Calu3 (cell line): ENCODE data around the gene MYOF. TPM values are rescaled to one million over a fixed set of nuclear protein-coding genes. Genes with fewer than 3 reads are reported as not detected.

ENCODE experiments used
- BruUV-seq: library from RNA; stranded (reverse); fragments of 400-500 nt; replicated peaks from 2 replicates; lab custom pipeline; 2021; lab: Mats Ljungman, UMichigan
- CTCF ChIA-PET: fragments of 300-600 bp; sonication (Branson Sonifier 250); formaldehyde crosslinking; loops from one replicate; lab custom pipeline; 2022; ENCODE audit warnings: antibody characterized with exemption; lab: Charles Lee
- DNase-seq: peaks from one replicate; pipeline ENCODE4 v3.0.0; 2022
- H3K27ac Mint-ChIP-seq: one replicate; pipeline ENCODE4 v1.8.0; 2022; ENCODE audit warnings: mixed read lengths; ENCODE audit not compliant: unreplicated experiment
- H3K27me3 Mint-ChIP-seq: one replicate; pipeline ENCODE4 v1.8.0; 2022; ENCODE audit warnings: mixed read lengths; ENCODE audit not compliant: unreplicated experiment
- H3K36me3 Mint-ChIP-seq: one replicate; pipeline ENCODE4 v1.8.0; 2022; ENCODE audit warnings: mild to moderate bottlenecking, moderate library complexity, mixed read lengths; ENCODE audit not compliant: insufficient read depth, unreplicated experiment
- H3K4me1 Mint-ChIP-seq: one replicate; pipeline ENCODE4 v1.8.0; 2022; ENCODE audit warnings: mild to moderate bottlenecking, low read depth, mixed read lengths; ENCODE audit not compliant: unreplicated experiment
- H3K4me3 Mint-ChIP-seq: one replicate; pipeline ENCODE4 v1.8.0; 2022; ENCODE audit warnings: mild to moderate bottlenecking, low read depth, moderate library complexity, mixed read lengths; ENCODE audit not compliant: unreplicated experiment
- H3K9me3 Mint-ChIP-seq: one replicate; pipeline ENCODE4 v1.8.0; 2022; ENCODE audit warnings: low read depth, mixed read lengths; ENCODE audit not compliant: unreplicated experiment
- CTCF ChIP-seq: fragments of 200-600 bp; IDR thresholded peaks from one replicate; pipeline ENCODE4 v1.8.0; 2022; ENCODE audit warnings: antibody characterized with exemption; ENCODE audit not compliant: unreplicated experiment
- intact Hi-C: fragments of 100-400 bp; cut with micrococcal nuclease; formaldehyde crosslinking; loops from one replicate; pipeline ENCODE4 v1.10.0; 2022; ENCODE audit not compliant: unreplicated experiment
- total RNA-seq: library from RNA; stranded (reverse); gene quantifications from 2 replicates; pipeline ENCODE4 v1.2.3, GENCODE V29; 2022

MYOF gene
- total RNA-seq, 1 experiment from 2014 or later: 474 TPM

GRCh38 chr10:93461109-93461806, 20.9 kb downstream of the MYOF start:
- no TSS peak for BruUV-seq
- no peak for DNase-seq
- Mint-ChIP-seq H3K4me1 (peaks cover 66% of the 10 kb centered on the region), H3K4me3 (no peak overlapping the region), H3K27ac (peak overlapping the region; percentile 80), H3K9me3 (no peaks in the 10 kb centered on the region), H3K27me3 (no peaks in the 10 kb centered on the region), H3K36me3 (peaks cover 93% of the 10 kb centered on the region)
- CTCF ChIA-PET: interaction anchor here (0.5 to 2.3 kb wide), 9 partner anchors 10 to 1804 kb away, joined by 3 to 6 read pairs (median 3); no protein-coding TSS in a partner anchor
- no peak for TF ChIP-seq CTCF
- intact Hi-C loops: no loop called here

GRCh38 chr10:93459466-93459865, 22.7 kb downstream of the MYOF start:
- no peak for TF ChIP-seq CTCF
- Mint-ChIP-seq H3K36me3 (peaks cover 96% of the 10 kb centered on the region), H3K4me3 (peak overlapping the region; percentile 62), H3K9me3 (no peaks in the 10 kb centered on the region), H3K4me1 (peaks cover 65% of the 10 kb centered on the region), H3K27me3 (no peaks in the 10 kb centered on the region), H3K27ac (peak overlapping the region; percentile 97)
- DNase-seq: no peak
- intact Hi-C loops: no loop called here
- CTCF ChIA-PET: interaction anchor here (1.1 to 1.8 kb wide), 3 partner anchors 22 to 83 kb away, joined by 4 to 11 read pairs (median 5); partner anchors contain the start of gene MYOF
- no TSS peak for BruUV-seq

GRCh38 chr10:93458821-93459257, 23.3 kb downstream of the MYOF start:
- H3K4me3 Mint-ChIP-seq: peak overlapping the region; percentile 62
- H3K27ac Mint-ChIP-seq: peak overlapping the region; percentile 97
- H3K27me3 Mint-ChIP-seq: no peaks in the 10 kb centered on the region
- peak; percentile 83 for DNase-seq
- BruUV-seq: no TSS peak
- H3K36me3 Mint-ChIP-seq: peaks cover 96% of the 10 kb centered on the region
- no peak for TF ChIP-seq CTCF
- intact Hi-C loops: no loop called here
- CTCF ChIA-PET: interaction anchor here (0.8 to 1.8 kb wide), 5 partner anchors 13 to 83 kb away, joined by 3 to 11 read pairs (median 5); partner anchors contain the start of gene MYOF
- H3K9me3 Mint-ChIP-seq: no peaks in the 10 kb centered on the region
- peaks cover 59% of the 10 kb centered on the region for H3K4me1 Mint-ChIP-seq

- BruUV-seq: no TSS peak
- intact Hi-C loops: no loop called here
- no peak for DNase-seq
- Mint-ChIP-seq H3K27ac (no peak overlapping the region), H3K4me1 (peaks cover 51% of the 10 kb centered on the region), H3K36me3 (peaks cover 98% of the 10 kb centered on the region), H3K4me3 (no peak overlapping the region), H3K9me3 (no peaks in the 10 kb centered on the region), H3K27me3 (no peaks in the 10 kb centered on the region)
- no peak for TF ChIP-seq CTCF
- CTCF ChIA-PET: interaction anchor here (0.6 kb wide), 1 partner anchor 10 kb away, joined by 3 read pairs; no protein-coding TSS in a partner anchor
These were observed 24.6 kb downstream of the MYOF start for GRCh38 chr10:93457511-93457910.
